C4-2B (cell line): ENCODE results near the gene VSTM2L.
A peak's percentile ranks its signal among the peaks of the same experiment; 100 is the strongest.
"Not testable (repeated sequence)": the region's sequence is repeated elsewhere in the genome, so short reads cannot be mapped to it uniquely, and the experiment has no call there.

Experiments
- H3K27ac ChIP-seq: fragments of 450-650 bp; 2 replicates; pipeline ENCODE4 v1.5.1; 2017
- CTCF ChIP-seq: fragments of 450-650 bp; conservative IDR thresholded peaks from 2 replicates; pipeline ENCODE4 v1.5.1; 2017; ENCODE audit warnings: mild to moderate bottlenecking
- ZFX ChIP-seq: fragments of 450-650 bp; IDR thresholded peaks from 2 replicates; pipeline ENCODE4 v1.6.1; 2017

VSTM2L gene

GRCh38 chr20:37948956-37949355 is 46.0 kb downstream of the VSTM2L start:
- no peak overlapping the region for H3K27ac ChIP-seq
- TF ChIP-seq CTCF: no peak
- no peak for TF ChIP-seq ZFX

GRCh38 chr20:37954190-37954589 is 51.3 kb downstream of the VSTM2L start:
- no peak overlapping the region for H3K27ac ChIP-seq

GRCh38 chr20:37954626-37955025 is 51.7 kb downstream of the VSTM2L start:
- TF ChIP-seq ZFX (no peak), CTCF (no peak)
- H3K27ac ChIP-seq: no peak overlapping the region

More at GRCh38 chr20:37954190-37954589, 51.3 kb downstream of the VSTM2L start:
- no peak for TF ChIP-seq CTCF
- no peak for TF ChIP-seq ZFX

- TF ChIP-seq ZFX (no peak), CTCF (no peak)
- H3K27ac ChIP-seq: peak overlapping the region; percentile 71
Observed at GRCh38 chr20:37955511-37955910, 52.6 kb downstream of the VSTM2L start.

GRCh38 chr20:37956107-37956585 is 53.2 kb downstream of the VSTM2L start:
- H3K27ac ChIP-seq: peak overlapping the region; percentile 71

GRCh38 chr20:37958856-37959520 is 56.1 kb downstream of the VSTM2L start:
- H3K27ac ChIP-seq: no peak overlapping the region
- no peak; the same call in 1 of the 2 replicates for TF ChIP-seq CTCF
- no peak for TF ChIP-seq ZFX

More at GRCh38 chr20:37956107-37956585, 53.2 kb downstream of the VSTM2L start:
- no peak for TF ChIP-seq ZFX
- TF ChIP-seq CTCF: no peak

GRCh38 chr20:37961066-37961465 is 58.1 kb downstream of the VSTM2L start:
- TF ChIP-seq ZFX (no peak), CTCF (no peak)
- no peak overlapping the region for H3K27ac ChIP-seq

GRCh38 chr20:37963483-37963882 is 60.6 kb downstream of the VSTM2L start:
- H3K27ac ChIP-seq: not testable (repeated sequence)
